Measurements from ENCODE around the gene MRGPRE. TPM values are rescaled to one million over a fixed set of nuclear protein-coding genes. Genes with fewer than 3 reads are reported as not detected.

The MRGPRE gene
- total RNA-seq, 1 donor from 2014 or later: 0.38 TPM

DNA sequence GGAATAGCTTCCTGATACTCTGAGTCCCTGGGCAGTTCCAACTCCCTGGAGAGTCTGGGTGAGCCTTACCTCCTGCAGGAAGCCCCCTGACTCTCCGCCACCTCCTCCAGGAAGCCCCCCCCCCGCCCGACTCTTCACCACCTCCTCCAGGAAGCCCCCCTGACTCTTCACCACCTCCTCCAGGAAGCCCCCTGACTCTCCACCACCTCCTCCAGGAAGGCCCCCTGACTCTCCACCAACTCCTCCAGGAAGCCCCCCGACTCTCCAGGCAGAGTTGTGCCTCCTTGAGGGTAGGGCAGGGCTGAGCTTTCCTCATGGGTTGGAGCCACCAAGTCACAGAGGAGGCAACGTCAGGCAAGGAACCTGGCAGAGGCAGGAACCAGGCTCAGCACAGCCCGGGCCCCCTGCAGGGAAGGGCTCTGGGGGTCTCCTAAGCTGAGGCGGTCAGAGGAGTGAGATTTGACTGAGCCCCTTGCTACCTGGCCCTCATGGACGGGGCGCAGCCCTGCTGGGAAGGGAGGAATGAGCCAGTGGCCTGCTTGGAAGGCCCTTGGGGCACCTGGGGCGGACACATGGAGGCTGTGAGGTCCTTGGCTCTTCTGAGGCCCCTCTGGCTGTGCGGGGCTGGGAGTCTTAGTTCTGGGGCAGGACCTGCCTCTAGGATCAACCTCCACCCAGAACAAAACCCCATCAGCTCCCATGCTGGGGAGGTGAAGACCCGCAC lies 31.7 kb downstream of the MRGPRE start:
- no peak for DNase-seq (ENCODE audit: low spot score)
- intact Hi-C loops (cut with DNase I): no loop called here

DNA sequence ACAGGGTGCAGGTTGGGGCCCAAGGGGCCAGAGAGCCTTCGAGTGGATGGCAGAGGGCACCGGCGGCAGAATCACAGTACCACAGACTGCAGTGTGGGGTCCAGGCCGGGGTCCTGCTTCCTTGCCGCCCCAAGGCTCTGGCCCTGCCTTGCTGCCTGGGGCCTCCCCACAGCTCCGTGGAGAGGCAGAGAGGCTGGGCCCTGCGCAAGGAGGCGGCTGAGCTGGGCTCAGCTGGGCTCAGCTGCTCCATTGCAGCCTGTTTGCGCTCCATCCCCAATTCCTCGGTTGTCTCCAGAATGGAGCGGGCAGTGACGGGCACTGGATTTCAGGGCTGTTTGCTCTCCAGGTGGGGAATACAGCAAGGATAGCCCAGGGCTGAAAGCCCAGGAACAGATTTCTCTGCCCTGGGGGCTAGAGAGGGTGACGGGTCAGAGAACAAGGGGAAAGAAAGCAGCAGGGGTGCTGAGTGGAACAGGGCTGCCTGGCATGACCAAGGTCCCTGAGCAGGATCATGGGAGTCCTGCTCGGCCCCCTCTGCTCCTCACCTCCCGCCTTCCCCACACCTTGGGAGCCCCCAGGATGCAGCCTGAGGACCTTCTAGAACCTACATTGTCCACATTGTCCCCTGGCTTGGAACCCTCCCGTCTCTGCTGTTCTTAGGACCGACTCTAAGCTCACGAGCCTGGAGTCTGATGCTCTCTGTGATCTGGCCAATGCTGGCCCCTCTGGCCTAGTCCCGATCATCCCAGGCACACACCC lies 32.5 kb downstream of the MRGPRE start:
- intact Hi-C loops (cut with DNase I): no loop called here
- DNase-seq (ENCODE audit: low spot score): no peak

DNA sequence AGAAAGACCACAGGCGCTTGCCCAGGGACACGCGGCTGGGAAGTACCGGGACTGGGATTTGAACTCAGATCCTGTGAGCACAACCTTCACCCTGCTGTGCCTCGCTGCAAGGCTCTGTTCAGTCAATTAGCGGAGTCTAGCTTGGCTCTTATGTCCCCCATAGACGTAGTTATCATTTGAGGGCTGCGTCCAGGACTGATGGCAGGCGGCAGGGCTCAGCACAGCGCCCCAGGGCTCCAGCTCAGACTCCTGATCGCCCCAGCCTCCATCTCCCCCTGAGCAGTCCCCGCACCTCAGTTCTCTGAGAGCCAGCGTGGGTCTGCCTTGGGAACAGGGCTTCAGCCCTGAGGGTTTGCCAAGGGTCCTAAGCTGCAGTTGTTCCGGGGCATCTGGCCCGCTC lies 33.4 kb downstream of the MRGPRE start:
- no peak for DNase-seq (ENCODE audit: low spot score)
- intact Hi-C loops (cut with DNase I): no loop called here

DNA sequence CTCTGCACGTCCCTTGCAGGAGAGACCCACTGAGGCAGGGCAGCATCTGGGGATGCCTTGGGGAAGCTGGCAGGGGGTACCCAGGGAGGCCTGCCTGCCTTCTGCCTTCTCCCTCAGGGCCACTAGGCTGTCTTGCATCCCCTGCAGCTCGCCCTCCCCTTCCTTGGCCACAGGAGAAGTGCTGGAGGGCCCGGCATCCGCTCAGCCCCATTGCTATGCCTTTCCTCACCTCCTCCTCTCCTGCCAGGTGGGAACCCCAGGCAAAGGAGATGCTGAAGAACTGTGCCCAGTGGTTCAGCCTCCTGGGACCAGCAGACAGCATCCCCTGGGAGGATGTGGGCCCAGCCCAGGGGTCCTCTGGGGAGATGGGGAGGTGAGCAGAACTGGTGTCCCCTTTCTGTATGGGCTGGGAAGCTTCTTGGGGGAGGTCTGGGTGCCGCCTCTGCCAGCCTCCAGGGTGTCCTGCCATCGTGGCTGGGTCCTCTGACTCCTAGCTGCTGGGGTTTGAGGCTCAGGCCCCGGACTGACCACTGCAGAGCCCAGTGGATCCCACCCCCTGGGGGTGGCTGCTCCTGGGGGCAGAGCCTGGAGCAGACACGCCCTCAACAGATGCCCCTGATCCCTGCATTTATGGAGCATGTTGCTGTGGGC lies 34.2 kb downstream of the MRGPRE start:
- DNase-seq (ENCODE audit: low spot score): no peak
- intact Hi-C loops (cut with DNase I): no loop called here

DNA sequence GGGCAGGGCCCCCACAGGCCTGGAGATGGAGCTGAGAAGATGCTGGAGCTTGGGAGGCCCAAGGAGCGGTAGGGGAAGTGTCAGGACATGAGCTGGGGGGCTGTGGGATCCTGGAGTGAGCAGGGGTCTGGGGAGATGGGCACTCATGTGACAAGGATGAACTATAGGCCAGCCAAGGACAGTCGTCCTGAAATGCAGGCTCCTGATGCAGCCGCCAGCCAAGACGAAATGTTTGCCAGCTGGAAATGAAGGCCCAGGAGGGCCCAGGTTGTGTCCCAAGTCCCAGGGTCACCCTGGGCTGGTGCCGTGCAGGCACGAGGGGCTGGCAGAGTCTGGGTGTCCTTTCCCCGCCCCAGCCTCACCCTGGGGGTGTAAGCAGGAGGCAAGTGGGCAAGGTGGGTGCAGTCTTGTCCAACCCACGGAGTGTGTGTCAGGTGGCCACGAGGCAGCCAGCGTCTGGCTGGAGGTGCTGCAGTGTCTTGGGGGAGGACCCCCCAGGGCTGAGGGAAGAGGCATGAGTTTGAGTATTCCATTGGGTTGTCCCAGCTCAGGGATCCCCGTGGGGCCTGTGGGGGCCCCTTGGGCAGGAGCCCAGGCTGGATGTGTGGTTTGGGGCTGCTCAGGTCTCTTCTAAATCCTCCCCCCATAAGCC lies 35.0 kb downstream of the MRGPRE start:
- intact Hi-C loops (cut with DNase I): no loop called here
- DNase-seq (ENCODE audit: low spot score): no peak

DNA sequence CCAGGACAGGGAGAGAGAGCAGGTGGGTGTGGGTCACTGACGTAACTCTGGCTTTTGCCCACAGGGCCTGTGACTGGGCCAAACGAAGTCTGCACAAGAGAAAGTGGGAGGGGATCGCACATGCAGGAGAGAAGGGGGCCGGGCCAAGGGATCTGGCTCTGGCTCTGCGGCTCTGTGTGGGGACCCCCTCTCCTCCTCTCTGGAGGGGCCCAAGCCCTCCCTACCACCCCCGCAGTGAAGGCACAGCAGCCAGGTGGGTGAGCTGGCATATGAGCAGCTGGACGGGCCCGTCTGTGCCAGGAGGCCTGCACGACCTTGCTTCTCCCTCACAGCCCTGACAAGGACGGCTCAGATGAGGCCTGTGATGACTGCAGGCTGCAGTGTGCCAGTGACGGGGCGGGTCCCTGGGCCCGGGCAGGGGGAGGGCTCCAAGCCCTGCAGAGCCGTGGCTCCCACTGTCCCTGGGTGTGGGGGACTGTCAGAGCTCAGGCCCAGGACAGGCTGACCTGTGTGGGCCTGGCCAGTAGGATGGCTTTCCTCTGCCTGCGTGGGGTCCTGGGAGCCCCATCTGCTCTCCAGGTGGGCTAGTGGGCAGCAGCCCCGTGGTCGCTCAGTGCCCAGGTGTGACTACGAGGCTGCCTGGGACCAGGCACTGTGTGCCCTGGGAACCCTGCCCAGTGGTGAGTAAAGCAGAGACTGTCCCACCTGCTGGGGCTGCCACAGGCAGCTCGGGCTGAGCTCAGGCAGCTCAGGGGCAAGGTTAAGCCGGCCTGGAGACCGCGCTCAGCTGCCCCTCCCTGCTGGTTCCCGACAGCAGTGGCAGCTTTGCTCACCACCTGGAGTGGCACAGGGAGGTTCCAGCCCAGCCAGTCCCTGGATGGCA lies 35.8 kb downstream of the MRGPRE start:
- intact Hi-C loops (cut with DNase I): no loop called here
- DNase-seq (ENCODE audit: low spot score): no peak

DNA sequence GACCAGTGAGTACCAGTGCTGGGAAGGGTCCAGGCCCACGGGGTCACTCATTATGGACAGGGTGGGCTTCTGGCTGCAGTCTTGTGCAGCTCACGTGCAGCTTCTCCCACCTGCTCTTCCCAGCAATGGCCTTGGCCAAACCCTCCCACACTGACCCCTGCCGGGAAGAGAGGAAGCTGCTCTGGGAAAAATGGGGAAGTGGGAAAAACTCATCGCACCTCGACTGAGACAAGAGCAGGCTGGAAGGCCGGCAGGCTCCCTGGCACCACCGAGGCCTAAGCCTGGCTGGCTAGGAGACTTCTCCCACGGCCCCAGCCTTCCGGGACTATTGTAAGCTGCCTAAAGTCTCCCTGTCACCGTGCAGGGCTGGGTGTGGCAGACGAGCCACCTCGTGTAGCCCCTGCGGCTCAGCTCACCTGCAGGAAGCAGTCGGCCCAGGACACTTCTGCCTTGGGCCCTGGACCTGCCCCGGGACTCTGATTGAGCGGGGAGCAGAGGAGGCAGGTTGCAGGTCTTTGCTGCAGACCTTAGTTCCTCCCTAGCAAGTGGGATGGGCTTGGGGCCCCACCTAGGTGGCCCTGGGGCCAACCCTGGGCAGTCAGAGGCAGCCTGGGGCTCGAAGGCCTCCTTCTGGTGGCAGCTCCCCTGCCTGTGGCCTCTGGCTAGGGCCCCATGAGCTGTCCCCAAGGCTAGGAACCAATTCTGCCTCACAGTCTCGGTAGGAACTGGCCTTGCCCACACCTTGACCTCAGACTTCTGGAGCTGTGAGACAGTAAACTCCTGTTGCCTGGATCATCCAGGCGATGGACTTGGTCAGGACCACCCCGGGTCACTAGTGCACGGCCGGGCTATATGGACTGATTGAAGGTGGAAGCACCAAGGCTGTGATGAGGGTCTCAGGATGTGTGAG lies 36.7 kb downstream of the MRGPRE start:
- intact Hi-C loops (cut with DNase I): no loop called here
- DNase-seq (ENCODE audit: low spot score): no peak

DNA sequence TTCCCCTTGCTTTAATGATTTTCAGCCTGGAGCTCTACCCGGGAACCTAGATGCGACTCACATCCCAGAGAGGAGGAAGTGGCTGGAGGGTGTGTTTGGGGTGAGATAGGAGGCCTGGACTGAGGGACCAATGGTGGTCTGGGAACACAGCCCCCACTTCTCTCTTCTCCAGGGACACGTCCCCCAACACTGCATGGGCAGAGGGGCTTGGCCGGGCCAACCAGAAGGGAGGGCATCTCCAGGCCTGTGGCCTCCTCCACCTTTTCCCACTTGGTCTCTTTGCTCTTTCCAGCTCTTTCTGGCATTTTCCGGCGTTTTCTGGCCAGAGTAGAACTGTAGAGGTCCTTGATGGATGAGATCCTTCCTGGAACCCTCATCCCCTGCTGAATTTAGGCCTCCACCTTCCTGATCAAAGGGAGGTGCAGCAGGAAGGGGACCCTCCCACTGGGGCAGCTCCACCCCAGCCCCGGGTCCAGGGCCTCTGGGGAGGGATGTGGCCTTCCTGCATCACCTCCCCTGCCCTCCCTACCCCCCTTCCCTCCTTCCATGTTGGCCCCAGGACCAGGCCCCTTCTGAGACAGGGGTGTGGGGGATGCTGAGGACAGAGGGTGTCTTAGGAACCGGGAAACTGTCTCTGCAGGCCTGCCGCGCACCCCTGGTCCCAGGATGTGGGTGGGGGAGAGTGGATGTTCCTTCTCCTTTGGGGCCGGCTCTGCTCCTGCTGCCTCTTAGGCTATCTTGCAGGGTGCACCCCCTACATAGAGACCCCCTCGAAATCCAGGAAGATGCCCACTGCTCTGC lies 38.0 kb downstream of the MRGPRE start:
- intact Hi-C loops (cut with DNase I): no loop called here
- no peak for DNase-seq (ENCODE audit: low spot score)

DNA sequence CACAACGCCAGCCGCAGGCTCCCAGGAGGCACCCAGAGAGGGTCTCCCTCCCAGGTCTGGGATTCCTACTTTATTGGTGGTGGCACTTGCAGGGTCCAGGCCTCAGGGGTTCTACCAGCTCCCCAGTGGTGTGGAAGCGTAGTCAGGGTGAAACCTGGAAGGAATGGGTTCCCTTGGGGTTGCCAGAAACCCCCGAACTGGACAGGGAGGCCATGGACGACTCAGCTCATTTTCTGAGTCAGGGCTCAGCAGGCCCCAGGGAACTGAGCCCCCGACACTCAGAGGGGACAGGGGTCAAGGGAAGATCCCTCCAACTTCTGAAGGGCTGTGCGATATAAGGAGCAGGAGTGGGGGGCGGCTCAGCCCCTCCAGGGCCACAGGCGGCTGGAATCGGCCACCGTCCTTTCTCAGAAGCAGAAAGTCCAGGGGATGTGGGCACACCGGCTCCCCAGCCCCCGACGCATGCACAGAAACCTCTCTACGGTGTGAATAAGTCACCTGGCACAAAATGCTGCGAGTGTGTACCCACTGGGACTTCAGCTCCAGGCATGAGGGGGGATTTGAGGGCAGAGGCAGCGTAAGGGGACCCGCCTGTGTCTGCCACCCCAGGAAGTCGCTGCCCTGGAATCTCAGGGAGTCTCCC lies 38.7 kb downstream of the MRGPRE start:
- intact Hi-C loops (cut with DNase I): no loop called here
- DNase-seq (ENCODE audit: low spot score): no peak

DNA sequence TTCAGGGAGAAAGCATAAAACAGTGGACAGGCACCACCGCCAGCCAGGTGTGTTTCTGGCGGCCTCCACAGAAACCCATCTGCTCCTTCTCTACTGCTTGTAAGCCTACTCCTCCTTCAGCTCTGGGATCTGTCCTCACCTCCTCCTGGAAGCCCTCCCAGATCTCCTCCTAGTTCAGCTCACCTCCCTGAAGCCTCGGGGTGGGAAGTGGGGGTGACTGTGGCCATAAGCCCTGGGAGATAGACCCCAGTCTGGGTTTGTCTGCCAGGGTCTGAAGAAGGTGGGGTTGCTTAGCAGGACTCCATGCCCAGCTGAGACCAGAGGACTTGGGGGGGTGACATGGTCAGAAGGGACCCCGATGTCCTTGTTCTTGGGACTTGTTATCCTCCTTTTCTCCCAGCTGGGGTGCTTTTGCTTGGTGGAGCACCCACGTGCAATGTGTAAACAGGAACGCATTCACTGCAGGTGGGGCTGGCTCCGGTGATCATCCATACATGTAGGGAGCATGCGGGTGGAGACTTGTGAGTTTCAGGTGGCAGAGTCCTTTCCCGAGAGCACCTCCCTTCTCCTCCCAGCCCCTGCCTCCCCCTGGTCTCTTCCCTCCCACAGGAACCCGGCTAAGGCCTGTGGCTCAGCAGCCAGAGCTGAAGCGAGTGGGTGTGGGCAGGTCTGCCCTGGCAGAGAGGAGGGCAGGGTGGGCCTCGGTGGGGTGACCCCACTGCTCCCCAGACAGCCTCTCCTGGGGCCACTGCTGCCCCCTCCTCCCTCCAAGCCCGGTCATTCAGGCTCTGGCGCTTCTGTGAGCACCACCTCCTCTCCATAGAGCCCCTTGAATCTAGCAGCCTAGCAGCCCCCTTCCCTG lies 39.5 kb downstream of the MRGPRE start:
- intact Hi-C loops (cut with DNase I): no loop called here
- DNase-seq (ENCODE audit: low spot score): no peak

DNA sequence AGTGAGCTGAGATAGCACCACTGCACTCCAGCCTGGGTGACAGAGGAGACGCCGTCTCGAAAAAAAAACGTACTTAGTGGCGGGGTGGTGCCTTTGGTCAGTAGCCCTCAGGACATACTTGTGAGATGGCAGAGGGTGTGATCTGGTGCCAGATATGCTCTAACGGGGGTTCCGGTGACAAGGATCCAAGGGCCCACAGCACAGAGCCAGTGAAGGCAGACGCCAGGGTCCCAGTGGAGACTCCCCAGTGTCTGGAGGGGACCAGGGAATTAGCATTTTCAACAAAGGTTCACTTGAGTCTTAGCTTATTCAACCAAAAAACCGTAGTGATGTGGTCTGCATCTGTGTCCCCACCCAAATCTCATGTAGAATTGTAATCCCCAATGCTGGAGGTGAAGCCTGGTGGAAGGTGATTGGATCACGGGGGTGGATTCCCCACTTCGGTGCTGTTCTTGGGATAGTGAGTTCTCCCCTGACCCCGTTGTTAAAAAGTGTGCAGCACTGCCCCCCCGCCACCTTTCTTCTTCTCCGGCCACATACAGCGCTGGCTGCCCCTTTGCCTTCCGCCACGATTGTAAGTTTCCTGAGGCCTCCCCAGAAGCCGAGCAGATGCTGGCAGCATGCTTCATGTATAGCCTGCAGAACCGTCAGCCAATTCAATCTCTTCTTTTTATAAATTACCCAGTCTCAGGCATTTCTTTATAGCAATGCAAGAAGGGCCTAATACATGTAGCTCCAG lies 40.5 kb downstream of the MRGPRE start:
- intact Hi-C loops (cut with DNase I): no loop called here
- DNase-seq (ENCODE audit: low spot score): no peak

DNA sequence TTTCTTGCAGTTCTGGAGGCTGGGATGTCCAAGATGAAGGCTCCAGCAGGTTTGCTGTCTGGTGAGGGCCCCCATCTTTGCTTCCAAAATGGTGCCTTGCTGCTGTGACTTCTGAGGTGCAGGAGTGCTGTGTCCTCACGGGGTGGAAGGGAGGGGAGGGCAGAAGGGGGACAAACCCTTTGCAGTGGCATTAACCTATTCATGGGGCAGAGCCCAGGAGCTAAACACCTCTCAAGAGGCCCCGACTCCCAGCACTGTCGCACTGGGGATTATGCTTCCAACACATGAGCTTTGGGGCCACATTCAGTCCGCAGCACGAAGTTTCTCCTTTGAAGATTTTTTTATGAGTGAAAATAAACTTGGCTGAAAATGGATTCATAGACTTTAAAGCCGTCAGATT lies 41.6 kb downstream of the MRGPRE start:
- no peak for DNase-seq (ENCODE audit: low spot score)
- intact Hi-C loops (cut with DNase I): no loop called here

DNA sequence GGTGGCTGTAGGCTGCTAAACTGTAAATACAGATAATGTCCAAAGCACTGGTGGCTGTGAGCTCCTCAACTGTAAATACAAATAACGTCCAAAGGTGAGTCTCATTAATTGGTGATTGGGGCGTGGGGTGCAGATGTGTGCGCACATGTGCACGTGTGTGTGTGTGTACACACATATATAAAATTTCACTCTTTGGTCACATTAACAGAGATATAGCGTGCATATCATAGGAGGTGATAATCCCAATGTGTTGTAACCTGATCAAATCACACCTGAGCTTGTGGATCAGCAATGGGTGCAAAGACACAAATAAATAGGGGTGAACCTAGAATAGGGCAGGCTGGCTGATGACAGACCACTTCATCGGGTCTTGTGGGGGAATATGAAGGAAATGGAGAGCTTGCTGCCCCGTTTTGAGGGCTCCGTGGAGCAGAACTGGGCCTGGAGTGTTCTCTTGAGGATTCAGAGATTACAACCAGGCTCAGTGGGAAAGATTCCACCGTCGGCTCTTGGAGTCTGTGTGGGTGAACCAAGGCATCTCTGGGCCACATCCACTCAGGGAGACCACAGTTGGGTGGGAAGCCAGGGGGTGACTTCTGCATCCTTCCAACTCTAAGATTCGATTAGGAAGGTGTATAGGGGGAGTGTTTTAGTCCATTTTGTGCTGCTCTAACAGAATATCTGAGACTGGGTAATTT lies 42.2 kb downstream of the MRGPRE start:
- no peak for DNase-seq (ENCODE audit: low spot score)
- intact Hi-C loops (cut with DNase I): no loop called here

DNA sequence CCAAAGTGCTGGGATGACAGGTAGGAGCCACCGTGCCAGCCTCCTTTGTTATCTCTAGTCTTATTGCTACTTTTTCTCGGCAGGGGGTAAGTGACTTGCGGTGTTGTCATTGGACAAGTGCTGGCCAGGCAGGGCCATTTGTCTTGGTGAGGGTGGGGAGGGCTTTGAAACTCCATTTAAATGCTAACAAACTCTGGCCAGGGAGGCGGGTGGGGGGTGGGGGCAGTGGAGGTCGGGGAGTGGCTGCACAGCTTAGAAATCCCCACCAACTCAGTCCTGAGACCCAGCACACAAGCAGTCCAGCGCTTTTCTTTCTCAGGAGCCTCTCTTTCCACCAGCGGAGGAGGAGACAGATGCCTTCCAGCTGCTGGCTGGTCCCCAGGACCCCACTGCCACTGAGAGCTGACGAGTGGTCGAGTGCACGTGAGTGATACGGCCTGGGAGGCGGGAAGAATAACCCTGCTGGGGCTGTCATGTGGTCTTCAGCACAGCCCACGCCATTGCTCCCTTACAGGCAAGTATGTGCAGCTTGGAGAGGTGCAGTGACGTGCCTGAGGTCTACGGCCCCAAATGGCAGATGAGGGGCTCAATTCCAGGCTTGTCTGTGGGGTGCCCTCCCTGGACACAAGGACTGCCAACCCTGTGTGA lies 42.9 kb downstream of the MRGPRE start:
- no peak for DNase-seq (ENCODE audit: low spot score)
- intact Hi-C loops (cut with DNase I): no loop called here
